Measurements from ENCODE around the gene COPE.

Gene COPE

GRCh38 chr19:18860725-18861124, 58.5 kb downstream of the COPE start:
- no peak overlapping the region for H3K4me3 ChIP-seq (replicated peaks in 1 of 2; ENCODE audit: low read depth in 2 of 2, low read length in 2 of 2)
- no peak for DNase-seq (ENCODE audit: low read depth in 2 of 2)
- no peak for TF ChIP-seq CTCF (IDR thresholded peaks at IDR 0.05; ENCODE audit: low read depth, low read length)

GRCh38 chr19:18860302-18860700, 58.9 kb downstream of the COPE start:
- no peak for DNase-seq (ENCODE audit: low read depth in 2 of 2)
- no peak for TF ChIP-seq CTCF (IDR thresholded peaks at IDR 0.05; ENCODE audit: low read depth, low read length)
- H3K4me3 ChIP-seq (replicated peaks in 1 of 2; ENCODE audit: low read depth in 2 of 2, low read length in 2 of 2) = no peak overlapping the region

DNA sequence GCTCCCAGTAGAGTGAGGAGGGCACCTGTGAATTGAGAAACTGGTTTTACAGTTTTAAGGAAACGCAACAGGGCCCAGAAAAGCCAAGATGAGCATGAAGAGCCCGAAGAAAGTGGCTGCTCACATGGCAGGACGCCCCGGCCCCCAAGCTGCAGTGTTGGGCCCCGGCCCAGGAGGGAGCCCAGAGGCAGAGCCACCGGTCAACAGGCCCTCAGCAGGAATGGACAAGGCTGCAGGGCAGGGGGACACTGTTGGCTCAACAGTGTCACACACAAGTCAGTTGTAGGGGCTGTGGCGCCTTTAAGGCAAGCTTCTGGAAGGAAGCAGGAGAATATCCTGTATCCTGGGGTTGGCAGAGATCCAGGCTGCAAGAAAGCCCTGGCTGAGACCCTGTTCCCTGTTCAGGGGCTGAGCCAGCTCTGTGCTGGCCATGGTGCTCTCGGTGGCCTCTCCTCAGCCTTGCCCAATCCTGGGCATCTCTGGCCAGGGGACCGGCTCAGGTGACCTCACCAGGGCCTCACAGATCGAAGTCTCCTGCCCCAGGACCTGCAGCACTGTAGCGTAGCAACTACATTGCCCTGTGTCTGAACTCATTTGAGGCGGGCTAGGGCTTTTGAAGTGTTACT, 59.4 kb downstream of the COPE start:
- H3K4me3 ChIP-seq (replicated peaks in 1 of 2; ENCODE audit: low read depth in 2 of 2, low read length in 2 of 2) = no peak overlapping the region
- peak in 1 of 2 donors; percentile 47 for DNase-seq (ENCODE audit: low read depth in 2 of 2)
- no peak for TF ChIP-seq CTCF (IDR thresholded peaks at IDR 0.05; ENCODE audit: low read depth, low read length)

GRCh38 chr19:18858906-18859646, 60.1 kb downstream of the COPE start:
- no peak overlapping the region for H3K4me3 ChIP-seq (replicated peaks in 1 of 2; ENCODE audit: low read depth in 2 of 2, low read length in 2 of 2)
- TF ChIP-seq CTCF (IDR thresholded peaks at IDR 0.05; ENCODE audit: low read depth, low read length) = no peak
- DNase-seq (ENCODE audit: low read depth in 2 of 2) = no peak

- no peak for TF ChIP-seq CTCF (IDR thresholded peaks at IDR 0.05; ENCODE audit: low read depth, low read length)
- DNase-seq (ENCODE audit: low read depth in 2 of 2) = no peak
- H3K4me3 ChIP-seq (replicated peaks in 1 of 2; ENCODE audit: low read depth in 2 of 2, low read length in 2 of 2) = no peak overlapping the region
These were observed 62.0 kb downstream of the COPE start for GRCh38 chr19:18857223-18857622.

DNA sequence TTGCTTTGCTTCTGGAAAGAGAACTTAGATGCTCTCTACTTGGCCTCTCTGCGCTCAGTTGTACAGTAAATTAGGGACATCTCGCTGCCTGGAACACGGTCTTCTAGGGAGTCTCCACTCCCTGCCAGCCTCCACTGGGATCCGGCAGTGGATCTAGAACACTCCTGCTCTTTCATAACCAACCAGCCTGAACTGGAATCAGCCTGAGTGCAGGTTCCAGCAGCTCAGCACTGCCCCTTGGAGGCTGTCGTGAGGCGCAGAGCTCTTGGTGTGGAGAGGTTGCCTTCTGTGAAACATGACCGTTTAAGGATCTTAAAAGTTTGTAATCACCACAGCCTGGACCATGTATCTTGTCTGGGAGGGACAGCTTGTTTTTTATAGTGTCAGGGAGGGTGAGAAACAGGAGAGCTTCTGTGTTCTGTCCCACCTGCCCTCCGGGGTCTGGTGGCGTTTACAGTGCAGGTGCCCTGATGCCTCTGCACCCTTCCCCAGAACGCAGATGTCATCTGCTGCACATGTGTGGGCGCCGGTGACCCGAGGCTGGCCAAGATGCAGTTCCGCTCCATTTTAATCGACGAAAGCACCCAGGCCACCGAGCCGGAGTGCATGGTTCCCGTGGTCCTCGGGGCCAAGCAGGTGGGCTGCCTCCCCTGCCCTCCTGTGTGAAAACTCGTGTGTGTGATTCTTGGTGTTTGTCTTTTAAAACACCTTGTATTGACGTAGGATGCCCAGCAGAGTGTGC, 62.6 kb downstream of the COPE start:
- no peak overlapping the region for H3K4me3 ChIP-seq (replicated peaks in 1 of 2; ENCODE audit: low read depth in 2 of 2, low read length in 2 of 2)
- DNase-seq (ENCODE audit: low read depth in 2 of 2) = peak; percentile 40 to 56
- peak; percentile 30 for TF ChIP-seq CTCF (IDR thresholded peaks at IDR 0.05; ENCODE audit: low read depth, low read length)

Data from cardiac fibroblast (primary cell).